ENCODE results near the gene GALNT13.

DNA sequence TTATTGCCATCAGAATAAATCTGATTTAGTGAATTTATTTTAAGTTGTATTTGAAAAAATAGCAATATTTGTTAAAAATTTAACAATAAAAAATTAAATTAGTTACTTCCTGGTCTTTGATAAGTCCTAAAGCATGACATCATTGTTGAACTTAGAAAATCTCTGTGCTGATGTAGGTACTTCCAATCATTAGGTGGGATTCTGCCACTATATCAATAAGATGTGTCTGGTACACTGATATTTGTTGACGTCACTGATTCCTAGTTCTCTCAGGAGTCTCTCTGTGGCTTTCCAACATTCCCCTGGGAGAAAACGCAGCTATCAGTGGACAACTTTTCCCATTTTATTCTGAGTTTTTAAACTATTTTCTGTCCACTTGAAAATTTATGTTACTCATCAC lies 143.5 kb downstream of the GALNT13 start:
- TF ChIP-seq, protein P1, sequence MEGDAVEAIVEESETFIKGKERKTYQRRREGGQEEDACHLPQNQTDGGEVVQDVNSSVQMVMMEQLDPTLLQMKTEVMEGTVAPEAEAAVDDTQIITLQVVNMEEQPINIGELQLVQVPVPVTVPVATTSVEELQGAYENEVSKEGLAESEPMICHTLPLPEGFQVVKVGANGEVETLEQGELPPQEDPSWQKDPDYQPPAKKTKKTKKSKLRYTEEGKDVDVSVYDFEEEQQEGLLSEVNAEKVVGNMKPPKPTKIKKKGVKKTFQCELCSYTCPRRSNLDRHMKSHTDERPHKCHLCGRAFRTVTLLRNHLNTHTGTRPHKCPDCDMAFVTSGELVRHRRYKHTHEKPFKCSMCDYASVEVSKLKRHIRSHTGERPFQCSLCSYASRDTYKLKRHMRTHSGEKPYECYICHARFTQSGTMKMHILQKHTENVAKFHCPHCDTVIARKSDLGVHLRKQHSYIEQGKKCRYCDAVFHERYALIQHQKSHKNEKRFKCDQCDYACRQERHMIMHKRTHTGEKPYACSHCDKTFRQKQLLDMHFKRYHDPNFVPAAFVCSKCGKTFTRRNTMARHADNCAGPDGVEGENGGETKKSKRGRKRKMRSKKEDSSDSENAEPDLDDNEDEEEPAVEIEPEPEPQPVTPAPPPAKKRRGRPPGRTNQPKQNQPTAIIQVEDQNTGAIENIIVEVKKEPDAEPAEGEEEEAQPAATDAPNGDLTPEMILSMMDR (IDR thresholded peaks at IDR 0.05): no peak
- no peak for TF ChIP-seq ZFX (IDR thresholded peaks at IDR 0.05; ENCODE audit: borderline replicate concordance)
